Suprapubic skin (tissue), 4 donors: Measurements from ENCODE around the gene OSBP2. TPM values are rescaled to one million over a fixed set of nuclear protein-coding genes. Genes with fewer than 3 reads are reported as not detected.
A peak's percentile ranks its signal among the peaks of the same experiment; 100 is the strongest.
"Not testable (repeated sequence)": the region's sequence is repeated elsewhere in the genome, so short reads cannot be mapped to it uniquely, and the experiment has no call there.

Experiments
- DNase-seq, 2 donors: peaks; one replicate each; pipeline ENCODE4 v3.0.0-alpha.2; 2019; ENCODE audit warnings: low spot score in 2 of 2
- H3K27ac ChIP-seq: fragments of 200-600 bp; sonication (generic); one replicate; pipeline ENCODE4 v1.5.1; 2019
- H3K27me3 ChIP-seq: fragments of 200-600 bp; sonication (generic); one replicate; pipeline ENCODE4 v1.5.1; 2019
- H3K36me3 ChIP-seq: fragments of 200-600 bp; sonication (generic); one replicate; pipeline ENCODE4 v1.5.1; 2019
- H3K4me1 ChIP-seq: fragments of 200-600 bp; sonication (generic); one replicate; pipeline ENCODE4 v1.5.1; 2019
- H3K4me3 ChIP-seq: fragments of 200-600 bp; sonication (generic); one replicate; pipeline ENCODE4 v1.5.1; 2019; ENCODE audit warnings: mild to moderate bottlenecking
- H3K9me3 ChIP-seq: fragments of 200-600 bp; sonication (generic); one replicate; pipeline ENCODE4 v1.5.1; 2019
- EP300 ChIP-seq: sonication (generic); formaldehyde crosslinking; IDR thresholded peaks from one replicate; pipeline ENCODE4 v1.6.1; 2017; ENCODE audit warnings: antibody characterized with exemption
- POLR2A ChIP-seq, 2 donors: fragments of 450-650 bp; IDR thresholded peaks; one replicate each; pipeline ENCODE4 v1.6.1; 2017; ENCODE audit warnings: antibody characterized with exemption in 2 of 2, mild to moderate bottlenecking in 2 of 2, moderate library complexity in 2 of 2
- POLR2AphosphoS5 ChIP-seq, 3 donors: sonication (generic); formaldehyde crosslinking; IDR thresholded peaks; one replicate each; pipeline ENCODE4 v1.6.1; 2017; ENCODE audit warnings: antibody characterized with exemption in 3 of 3
- WGBS: methylation state at CpG from one replicate; pipeline ENCODE4 v1.1.5; 2018; 5-methylcytosine and 5-hydroxymethylcytosine counted together
- total RNA-seq, 4 donors: library from RNA; depleted of rRNA; stranded (reverse); fragments of >200 nt; gene quantifications; one replicate each; pipeline ENCODE4 v1.1.0, GENCODE V29; 2016
- TF ChIP-seq, protein P1 (sequence below), 2 donors: fragments of 200-600 bp in 1 of 2; fragments of 450-650 bp in 1 of 2; sonication (generic) in 1 of 2; IDR thresholded peaks; one replicate each; pipeline ENCODE4 v1.5.1; 2016 to 2019; ENCODE audit warnings: antibody characterized with exemption in 2 of 2, mild to moderate bottlenecking in 1 of 2, moderate library complexity in 1 of 2

OSBP2 gene
- total RNA-seq, 4 donors from 2014 or later, result 3.9 to 11.3 (median 6.4) TPM

GRCh38 chr22:30705710-30706651 is 11.3 kb downstream of the OSBP2 start:
- Histone ChIP-seq H3K4me3 (no peak overlapping the region), H3K36me3 (no peaks in the 10 kb centered on the region), H3K4me1 (no peaks in the 10 kb centered on the region), H3K27me3 (no peaks in the 10 kb centered on the region), H3K9me3 (no peaks in the 10 kb centered on the region), H3K27ac (no peak overlapping the region)
- no peak for DNase-seq
- TF ChIP-seq POLR2AphosphoS5 (IDR thresholded peaks at IDR 0.05) (no peak), EP300 (no peak), POLR2A (IDR thresholded peaks at IDR 0.05) (no peak)
- TF ChIP-seq, protein P1, sequence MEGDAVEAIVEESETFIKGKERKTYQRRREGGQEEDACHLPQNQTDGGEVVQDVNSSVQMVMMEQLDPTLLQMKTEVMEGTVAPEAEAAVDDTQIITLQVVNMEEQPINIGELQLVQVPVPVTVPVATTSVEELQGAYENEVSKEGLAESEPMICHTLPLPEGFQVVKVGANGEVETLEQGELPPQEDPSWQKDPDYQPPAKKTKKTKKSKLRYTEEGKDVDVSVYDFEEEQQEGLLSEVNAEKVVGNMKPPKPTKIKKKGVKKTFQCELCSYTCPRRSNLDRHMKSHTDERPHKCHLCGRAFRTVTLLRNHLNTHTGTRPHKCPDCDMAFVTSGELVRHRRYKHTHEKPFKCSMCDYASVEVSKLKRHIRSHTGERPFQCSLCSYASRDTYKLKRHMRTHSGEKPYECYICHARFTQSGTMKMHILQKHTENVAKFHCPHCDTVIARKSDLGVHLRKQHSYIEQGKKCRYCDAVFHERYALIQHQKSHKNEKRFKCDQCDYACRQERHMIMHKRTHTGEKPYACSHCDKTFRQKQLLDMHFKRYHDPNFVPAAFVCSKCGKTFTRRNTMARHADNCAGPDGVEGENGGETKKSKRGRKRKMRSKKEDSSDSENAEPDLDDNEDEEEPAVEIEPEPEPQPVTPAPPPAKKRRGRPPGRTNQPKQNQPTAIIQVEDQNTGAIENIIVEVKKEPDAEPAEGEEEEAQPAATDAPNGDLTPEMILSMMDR (IDR thresholded peaks at IDR 0.05), result no peak
- WGBS, result 45% methylated on average over 11 of the region's 11 CpGs

GRCh38 chr22:30709980-30710379 is 15.3 kb downstream of the OSBP2 start:
- not testable (repeated sequence) for DNase-seq, H3K27me3 ChIP-seq, H3K36me3 ChIP-seq, H3K4me1 ChIP-seq, H3K9me3 ChIP-seq, H3K27ac ChIP-seq, H3K4me3 ChIP-seq
- WGBS, result 74% methylated on average over 6 of the region's 6 CpGs

GRCh38 chr22:30712094-30712493 is 17.4 kb downstream of the OSBP2 start:
- WGBS, result 95% methylated on average over 1 of the region's 1 CpG
- Histone ChIP-seq H3K27ac (no peak overlapping the region), H3K27me3 (no peaks in the 10 kb centered on the region), H3K4me1 (no peaks in the 10 kb centered on the region), H3K36me3 (no peaks in the 10 kb centered on the region), H3K9me3 (no peaks in the 10 kb centered on the region), H3K4me3 (no peak overlapping the region)
- TF ChIP-seq, protein P1 (IDR thresholded peaks at IDR 0.05), result no peak
- TF ChIP-seq POLR2AphosphoS5 (IDR thresholded peaks at IDR 0.05) (no peak), POLR2A (IDR thresholded peaks at IDR 0.05) (no peak)
- DNase-seq, result no peak

GRCh38 chr22:30714062-30714461 is 19.4 kb downstream of the OSBP2 start:
- Histone ChIP-seq H3K9me3 (no peaks in the 10 kb centered on the region), H3K27ac (no peak overlapping the region), H3K4me1 (peaks cover 3% of the 10 kb centered on the region), H3K27me3 (no peaks in the 10 kb centered on the region), H3K4me3 (no peak overlapping the region), H3K36me3 (no peaks in the 10 kb centered on the region)
- no peak for DNase-seq
- 99% methylated on average over 2 of the region's 2 CpGs for WGBS
- TF ChIP-seq EP300, result no peak
- no peak for TF ChIP-seq POLR2A (IDR thresholded peaks at IDR 0.05)
- TF ChIP-seq, protein P1 (IDR thresholded peaks at IDR 0.05), result no peak
- no peak for TF ChIP-seq POLR2AphosphoS5 (IDR thresholded peaks at IDR 0.05)

GRCh38 chr22:30717331-30717921 is 22.8 kb downstream of the OSBP2 start:
- WGBS, result 72% methylated on average over 4 of the region's 4 CpGs
- H3K27ac ChIP-seq, result no peak overlapping the region
- H3K4me1 ChIP-seq, result peaks cover 3% of the 10 kb centered on the region
- no peaks in the 10 kb centered on the region for H3K27me3 ChIP-seq
- no peaks in the 10 kb centered on the region for H3K36me3 ChIP-seq
- DNase-seq, result peak in 1 of 2 donors; percentile 50
- H3K9me3 ChIP-seq, result no peaks in the 10 kb centered on the region
- TF ChIP-seq, protein P1 (IDR thresholded peaks at IDR 0.05), result no peak
- TF ChIP-seq EP300 (no peak), POLR2AphosphoS5 (IDR thresholded peaks at IDR 0.05) (no peak), POLR2A (IDR thresholded peaks at IDR 0.05) (no peak)
- H3K4me3 ChIP-seq, result no peak overlapping the region
